Testis (tissue), 3 donors: Measurements from ENCODE around the gene FBXL7. TPM values are rescaled to one million over a fixed set of nuclear protein-coding genes. Genes with fewer than 3 reads are reported as not detected.

Source experiments
- DNase-seq: peaks from one replicate; pipeline ENCODE4 v3.0.0-alpha.2; 2019
- H3K27ac ChIP-seq, 2 donors: fragments of 200-600 bp; sonication (generic); one replicate each; pipeline ENCODE4 v1.5.1; 2019
- H3K27me3 ChIP-seq: fragments of 200-600 bp; sonication (generic); one replicate; pipeline ENCODE4 v1.5.1; 2019
- H3K36me3 ChIP-seq: fragments of 200-600 bp; sonication (generic); one replicate; pipeline ENCODE4 v1.5.1; 2017; ENCODE audit warnings: low read depth; ENCODE audit errors: missing control alignments
- H3K4me1 ChIP-seq: fragments of 200-600 bp; sonication (generic); one replicate; pipeline ENCODE4 v1.5.1; 2019
- H3K4me3 ChIP-seq, 2 donors: fragments of 200-600 bp; sonication (generic); one replicate each; pipeline ENCODE4 v1.5.1; 2017 to 2019
- H3K9me3 ChIP-seq: fragments of 200-600 bp; sonication (generic); one replicate; pipeline ENCODE4 v1.5.1; 2017
- POLR2A ChIP-seq: fragments of 450-650 bp; IDR thresholded peaks from one replicate; pipeline ENCODE4 v1.6.1; 2017; ENCODE audit warnings: antibody characterized with exemption, mild to moderate bottlenecking, moderate library complexity
- WGBS, 2 donors: methylation state at CpG; one replicate each; pipeline ENCODE4 v1.1.5; 2018; 5-methylcytosine and 5-hydroxymethylcytosine counted together
- intact Hi-C: fragments of 100-400 bp; cut with DNase I; formaldehyde crosslinking; loops from one replicate; pipeline ENCODE4 v1.15.1; 2023; ENCODE audit warnings: low total_unique reads
- polyA plus RNA-seq: library from polyadenylated mRNA; stranded (reverse); fragments of 350-450 nt; fragmentation: Illumina TruSeq; extraction: RNeasy Lipid Tissue Mini Kit (QIAGEN cat#74804); gene quantifications from one replicate; pipeline ENCODE4 v1.2.3, GENCODE V29; 2014; ENCODE audit warnings: low read depth, low replicate concordance; ENCODE audit not compliant: insufficient read depth
- total RNA-seq, 2 donors: library from RNA; depleted of rRNA; stranded (reverse); fragments of >200 nt; gene quantifications; one replicate each; pipeline ENCODE4 v1.2.3, GENCODE V29; 2016
- TF ChIP-seq, protein P1 (sequence below), 3 experiments: fragments of 450-650 bp in 2 of 3; fragments of 200-600 bp in 1 of 3; sonication (generic) in 1 of 3; IDR thresholded peaks; one replicate each; pipeline ENCODE4 v1.5.1; 2016 to 2019; ENCODE audit warnings: antibody characterized with exemption in 3 of 3, mild to moderate bottlenecking in 2 of 3, moderate library complexity in 1 of 3

Gene FBXL7
- total and polyA plus RNA-seq, 3 donors from 2014 or later, result 9.8 to 17.3 (median 15.2) TPM

DNA sequence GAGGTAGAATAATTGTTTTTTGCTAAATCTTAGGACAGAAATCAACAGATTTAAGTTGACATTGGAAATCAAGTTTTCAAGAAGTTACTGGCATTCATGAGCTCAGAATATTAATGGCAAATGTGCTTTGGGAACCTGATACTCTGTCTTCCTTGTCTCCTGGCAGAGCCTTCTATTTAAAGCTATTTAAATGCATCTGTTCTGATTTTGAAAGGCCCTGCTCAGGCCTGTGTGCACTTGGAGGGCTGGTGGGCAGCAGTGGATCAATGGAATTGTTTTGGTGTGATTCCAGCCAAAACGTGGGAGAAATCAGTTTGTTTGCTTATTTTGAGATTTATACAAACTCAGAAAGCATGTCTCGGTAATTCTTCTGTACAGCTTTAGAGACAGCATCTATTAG is 38.5 kb downstream of the FBXL7 start:
- Histone ChIP-seq H3K27ac (no peak overlapping the region), H3K9me3 (no peaks in the 10 kb centered on the region), H3K4me3 (no peak overlapping the region), H3K4me1 (no peaks in the 10 kb centered on the region), H3K27me3 (no peaks in the 10 kb centered on the region), H3K36me3 (no peaks in the 10 kb centered on the region)
- TF ChIP-seq, protein P1, sequence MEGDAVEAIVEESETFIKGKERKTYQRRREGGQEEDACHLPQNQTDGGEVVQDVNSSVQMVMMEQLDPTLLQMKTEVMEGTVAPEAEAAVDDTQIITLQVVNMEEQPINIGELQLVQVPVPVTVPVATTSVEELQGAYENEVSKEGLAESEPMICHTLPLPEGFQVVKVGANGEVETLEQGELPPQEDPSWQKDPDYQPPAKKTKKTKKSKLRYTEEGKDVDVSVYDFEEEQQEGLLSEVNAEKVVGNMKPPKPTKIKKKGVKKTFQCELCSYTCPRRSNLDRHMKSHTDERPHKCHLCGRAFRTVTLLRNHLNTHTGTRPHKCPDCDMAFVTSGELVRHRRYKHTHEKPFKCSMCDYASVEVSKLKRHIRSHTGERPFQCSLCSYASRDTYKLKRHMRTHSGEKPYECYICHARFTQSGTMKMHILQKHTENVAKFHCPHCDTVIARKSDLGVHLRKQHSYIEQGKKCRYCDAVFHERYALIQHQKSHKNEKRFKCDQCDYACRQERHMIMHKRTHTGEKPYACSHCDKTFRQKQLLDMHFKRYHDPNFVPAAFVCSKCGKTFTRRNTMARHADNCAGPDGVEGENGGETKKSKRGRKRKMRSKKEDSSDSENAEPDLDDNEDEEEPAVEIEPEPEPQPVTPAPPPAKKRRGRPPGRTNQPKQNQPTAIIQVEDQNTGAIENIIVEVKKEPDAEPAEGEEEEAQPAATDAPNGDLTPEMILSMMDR (IDR thresholded peaks at IDR 0.05), result no peak
- TF ChIP-seq POLR2A, result no peak
- no peak for DNase-seq
- intact Hi-C loops, result no loop called here
- WGBS, 2 donors, result 49 to 68% methylated on average over 2 of the region's 2 CpGs

DNA sequence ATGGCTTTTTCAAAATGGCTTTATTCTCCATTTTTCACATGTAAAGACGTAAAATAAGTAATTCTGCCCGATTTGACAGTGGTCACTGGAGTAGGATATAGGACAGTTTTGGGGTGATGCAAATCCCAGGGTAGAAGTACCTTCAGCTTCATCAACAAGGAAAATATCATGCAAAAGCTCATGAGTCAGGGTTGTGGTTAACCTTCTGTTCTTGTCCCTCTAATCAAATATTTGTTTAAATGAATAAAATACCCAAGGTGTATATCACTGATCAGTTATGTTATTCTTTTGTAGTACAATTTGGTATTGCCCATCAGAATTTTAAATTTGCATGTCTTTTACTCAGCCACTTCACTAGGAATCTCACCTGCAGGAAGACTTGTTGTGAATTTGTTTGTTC is 40.0 kb downstream of the FBXL7 start:
- WGBS, 2 donors, result 88 to 89% methylated on average over 2 of the region's 2 CpGs
- TF ChIP-seq, protein P1 (IDR thresholded peaks at IDR 0.05), result no peak
- TF ChIP-seq POLR2A, result no peak
- Histone ChIP-seq H3K9me3 (no peaks in the 10 kb centered on the region), H3K27ac (no peak overlapping the region), H3K4me3 (no peak overlapping the region), H3K4me1 (no peaks in the 10 kb centered on the region), H3K36me3 (no peaks in the 10 kb centered on the region), H3K27me3 (no peaks in the 10 kb centered on the region)
- DNase-seq, result no peak
- intact Hi-C loops, result no loop called here

DNA sequence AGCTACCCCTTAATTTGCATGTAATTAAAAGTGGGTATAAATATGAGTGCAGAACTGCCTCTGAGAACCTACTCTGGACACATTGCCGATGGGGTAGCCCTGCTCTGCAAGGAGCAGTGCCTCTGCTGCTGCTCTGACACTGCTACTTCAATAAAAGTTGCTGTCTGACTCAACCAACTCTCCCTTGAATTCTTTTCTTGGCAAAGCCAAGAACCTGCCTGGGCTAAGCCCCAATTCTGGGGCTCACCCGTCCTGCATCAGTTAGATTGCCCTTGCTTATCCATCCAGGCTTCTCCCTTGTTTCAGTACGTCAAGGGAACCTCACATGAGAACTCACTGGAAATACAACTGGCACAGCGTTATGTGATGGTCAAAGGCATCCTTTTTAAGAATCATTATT is 44.1 kb downstream of the FBXL7 start:
- Histone ChIP-seq H3K36me3 (no peaks in the 10 kb centered on the region), H3K27me3 (no peaks in the 10 kb centered on the region), H3K9me3 (no peaks in the 10 kb centered on the region), H3K4me1 (no peaks in the 10 kb centered on the region), H3K27ac (no peak overlapping the region), H3K4me3 (no peak overlapping the region)
- TF ChIP-seq POLR2A, result no peak
- TF ChIP-seq, protein P1 (IDR thresholded peaks at IDR 0.05), result no peak
- DNase-seq, result no peak
- WGBS, 2 donors, result 82 to 89% methylated on average over 4 of the region's 4 CpGs
- intact Hi-C loops, result no loop called here

DNA sequence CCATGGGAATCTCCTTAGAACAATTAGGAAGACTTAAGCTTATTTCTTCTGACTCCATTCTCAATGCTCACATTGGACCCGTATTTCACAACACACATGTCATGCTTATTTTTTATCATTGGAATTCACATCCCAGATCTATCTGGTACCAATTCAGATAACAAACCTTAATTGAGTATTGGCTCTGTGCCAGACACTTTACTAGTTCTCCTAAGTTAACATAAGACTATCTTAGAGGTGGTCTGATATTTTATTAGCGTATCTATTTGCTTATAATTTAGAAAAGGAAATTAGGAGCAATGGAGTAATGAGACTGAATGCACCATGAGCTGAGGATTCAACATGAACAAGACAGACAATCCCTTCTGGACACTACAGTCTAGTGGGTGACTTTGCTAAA is 45.1 kb downstream of the FBXL7 start:
- 90 to 92% methylated on average over 2 of the region's 2 CpGs for WGBS, 2 donors
- H3K27ac ChIP-seq, result no peak overlapping the region
- no peak overlapping the region for H3K4me3 ChIP-seq
- H3K27me3 ChIP-seq, result no peaks in the 10 kb centered on the region
- no peaks in the 10 kb centered on the region for H3K4me1 ChIP-seq
- H3K9me3 ChIP-seq, result no peaks in the 10 kb centered on the region
- H3K36me3 ChIP-seq, result no peaks in the 10 kb centered on the region
- intact Hi-C loops, result no loop called here
- no peak for DNase-seq
- TF ChIP-seq, protein P1 (IDR thresholded peaks at IDR 0.05), result no peak
- TF ChIP-seq POLR2A, result no peak

DNA sequence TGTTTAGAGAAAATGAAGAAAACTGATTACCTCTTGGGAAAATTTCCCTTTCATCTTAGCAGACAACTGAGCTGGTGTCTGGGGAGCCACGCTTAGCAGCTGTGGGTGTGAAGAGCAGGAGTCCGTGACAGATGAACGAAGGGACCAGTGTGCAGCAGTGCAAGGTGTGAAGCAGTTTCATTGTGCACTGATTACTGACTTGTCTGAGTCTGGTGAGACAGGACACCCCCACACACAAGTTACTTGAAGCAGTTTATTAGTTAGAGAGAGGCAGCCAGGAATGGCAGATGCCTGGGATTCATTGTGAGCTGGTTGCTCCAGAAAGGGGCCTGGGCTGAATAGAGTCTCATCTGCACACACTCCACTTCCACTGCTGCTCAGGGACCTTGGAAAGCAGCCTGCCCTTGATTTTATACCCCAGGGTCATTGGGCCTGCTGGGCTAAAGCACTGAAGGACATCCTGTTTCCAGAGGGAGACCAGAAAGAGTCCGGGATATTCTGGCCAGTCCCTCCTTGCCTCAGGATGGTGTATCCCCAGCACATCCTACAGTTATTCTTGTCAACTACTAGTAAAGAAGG is 47.4 kb downstream of the FBXL7 start:
- DNase-seq, result no peak
- TF ChIP-seq, protein P1 (IDR thresholded peaks at IDR 0.05), result no peak
- TF ChIP-seq POLR2A, result no peak
- intact Hi-C loops, result no loop called here
- H3K9me3 ChIP-seq, result no peaks in the 10 kb centered on the region
- H3K27me3 ChIP-seq, result no peaks in the 10 kb centered on the region
- H3K36me3 ChIP-seq, result no peaks in the 10 kb centered on the region
- H3K27ac ChIP-seq, result no peak overlapping the region
- H3K4me1 ChIP-seq, result peaks cover 5% of the 10 kb centered on the region
- WGBS, 2 donors, result 83 to 90% methylated on average over 4 of the region's 4 CpGs
- no peak overlapping the region for H3K4me3 ChIP-seq
